Measurements from ENCODE around the gene KCNN2. TPM values are rescaled to one million over a fixed set of nuclear protein-coding genes. Genes with fewer than 3 reads are reported as not detected.

KCNN2 gene
- total RNA-seq, 1 experiment from 2014 or later = 11.9 TPM

- Mint-ChIP-seq H3K4me3 (no peak overlapping the region), H3K36me3 (peaks cover 6% of the 10 kb centered on the region), H3K9me3 (peaks cover 20% of the 10 kb centered on the region), H3K27me3 (ENCODE audit: low read depth) (no peaks in the 10 kb centered on the region), H3K4me1 (no peaks in the 10 kb centered on the region), H3K27ac (no peak overlapping the region)
- TF ChIP-seq IRF1 (CRISPR knock-in tag; IDR thresholded peaks at IDR 0.05) (no peak), MXD4 (CRISPR knock-in tag; IDR thresholded peaks at IDR 0.05; ENCODE audit: borderline replicate concordance) (no peak), ZNF138 (CRISPR knock-in tag; conservative IDR thresholded peaks at IDR 0.05) (no peak), HMGA2 (CRISPR knock-in tag; IDR thresholded peaks at IDR 0.05) (no peak), ZNF263 (CRISPR knock-in tag; IDR thresholded peaks at IDR 0.05; ENCODE audit: low read depth) (no peak), ZSCAN18 (CRISPR knock-in tag; IDR thresholded peaks at IDR 0.05) (no peak), ZNF416 (CRISPR knock-in tag; IDR thresholded peaks at IDR 0.05) (no peak), ATF3 (CRISPR knock-in tag; conservative IDR thresholded peaks at IDR 0.05) (no peak), USF2 (CRISPR knock-in tag; IDR thresholded peaks at IDR 0.05) (no peak), ZNF219 (CRISPR knock-in tag; IDR thresholded peaks at IDR 0.05; ENCODE audit: borderline replicate concordance) (no peak), EMX1 (CRISPR knock-in tag; IDR thresholded peaks at IDR 0.05) (no peak), RORB (CRISPR knock-in tag; IDR thresholded peaks at IDR 0.05) (no peak), FOXK1 (CRISPR knock-in tag; IDR thresholded peaks at IDR 0.05) (no peak)
- TF ChIP-seq, protein P1, sequence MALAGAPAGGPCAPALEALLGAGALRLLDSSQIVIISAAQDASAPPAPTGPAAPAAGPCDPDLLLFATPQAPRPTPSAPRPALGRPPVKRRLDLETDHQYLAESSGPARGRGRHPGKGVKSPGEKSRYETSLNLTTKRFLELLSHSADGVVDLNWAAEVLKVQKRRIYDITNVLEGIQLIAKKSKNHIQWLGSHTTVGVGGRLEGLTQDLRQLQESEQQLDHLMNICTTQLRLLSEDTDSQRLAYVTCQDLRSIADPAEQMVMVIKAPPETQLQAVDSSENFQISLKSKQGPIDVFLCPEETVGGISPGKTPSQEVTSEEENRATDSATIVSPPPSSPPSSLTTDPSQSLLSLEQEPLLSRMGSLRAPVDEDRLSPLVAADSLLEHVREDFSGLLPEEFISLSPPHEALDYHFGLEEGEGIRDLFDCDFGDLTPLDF (CRISPR knock-in tag; IDR thresholded peaks at IDR 0.05) = no peak
- TF ChIP-seq, protein P2, sequence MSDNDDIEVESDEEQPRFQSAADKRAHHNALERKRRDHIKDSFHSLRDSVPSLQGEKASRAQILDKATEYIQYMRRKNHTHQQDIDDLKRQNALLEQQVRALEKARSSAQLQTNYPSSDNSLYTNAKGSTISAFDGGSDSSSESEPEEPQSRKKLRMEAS (CRISPR knock-in tag; IDR thresholded peaks at IDR 0.05) = no peak
- TF ChIP-seq, protein P3, sequence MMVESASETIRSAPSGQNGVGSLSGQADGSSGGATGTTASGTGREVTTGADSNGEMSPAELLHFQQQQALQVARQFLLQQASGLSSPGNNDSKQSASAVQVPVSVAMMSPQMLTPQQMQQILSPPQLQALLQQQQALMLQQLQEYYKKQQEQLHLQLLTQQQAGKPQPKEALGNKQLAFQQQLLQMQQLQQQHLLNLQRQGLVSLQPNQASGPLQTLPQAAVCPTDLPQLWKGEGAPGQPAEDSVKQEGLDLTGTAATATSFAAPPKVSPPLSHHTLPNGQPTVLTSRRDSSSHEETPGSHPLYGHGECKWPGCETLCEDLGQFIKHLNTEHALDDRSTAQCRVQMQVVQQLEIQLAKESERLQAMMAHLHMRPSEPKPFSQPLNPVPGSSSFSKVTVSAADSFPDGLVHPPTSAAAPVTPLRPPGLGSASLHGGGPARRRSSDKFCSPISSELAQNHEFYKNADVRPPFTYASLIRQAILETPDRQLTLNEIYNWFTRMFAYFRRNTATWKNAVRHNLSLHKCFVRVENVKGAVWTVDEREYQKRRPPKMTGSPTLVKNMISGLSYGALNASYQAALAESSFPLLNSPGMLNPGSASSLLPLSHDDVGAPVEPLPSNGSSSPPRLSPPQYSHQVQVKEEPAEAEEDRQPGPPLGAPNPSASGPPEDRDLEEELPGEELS (CRISPR knock-in tag; IDR thresholded peaks at IDR 0.05) = no peak
- TF ChIP-seq, protein P4, sequence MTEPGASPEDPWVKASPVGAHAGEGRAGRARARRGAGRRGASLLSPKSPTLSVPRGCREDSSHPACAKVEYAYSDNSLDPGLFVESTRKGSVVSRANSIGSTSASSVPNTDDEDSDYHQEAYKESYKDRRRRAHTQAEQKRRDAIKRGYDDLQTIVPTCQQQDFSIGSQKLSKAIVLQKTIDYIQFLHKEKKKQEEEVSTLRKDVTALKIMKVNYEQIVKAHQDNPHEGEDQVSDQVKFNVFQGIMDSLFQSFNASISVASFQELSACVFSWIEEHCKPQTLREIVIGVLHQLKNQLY (CRISPR knock-in tag; IDR thresholded peaks at IDR 0.05) = no peak
- TF ChIP-seq, protein P5, sequence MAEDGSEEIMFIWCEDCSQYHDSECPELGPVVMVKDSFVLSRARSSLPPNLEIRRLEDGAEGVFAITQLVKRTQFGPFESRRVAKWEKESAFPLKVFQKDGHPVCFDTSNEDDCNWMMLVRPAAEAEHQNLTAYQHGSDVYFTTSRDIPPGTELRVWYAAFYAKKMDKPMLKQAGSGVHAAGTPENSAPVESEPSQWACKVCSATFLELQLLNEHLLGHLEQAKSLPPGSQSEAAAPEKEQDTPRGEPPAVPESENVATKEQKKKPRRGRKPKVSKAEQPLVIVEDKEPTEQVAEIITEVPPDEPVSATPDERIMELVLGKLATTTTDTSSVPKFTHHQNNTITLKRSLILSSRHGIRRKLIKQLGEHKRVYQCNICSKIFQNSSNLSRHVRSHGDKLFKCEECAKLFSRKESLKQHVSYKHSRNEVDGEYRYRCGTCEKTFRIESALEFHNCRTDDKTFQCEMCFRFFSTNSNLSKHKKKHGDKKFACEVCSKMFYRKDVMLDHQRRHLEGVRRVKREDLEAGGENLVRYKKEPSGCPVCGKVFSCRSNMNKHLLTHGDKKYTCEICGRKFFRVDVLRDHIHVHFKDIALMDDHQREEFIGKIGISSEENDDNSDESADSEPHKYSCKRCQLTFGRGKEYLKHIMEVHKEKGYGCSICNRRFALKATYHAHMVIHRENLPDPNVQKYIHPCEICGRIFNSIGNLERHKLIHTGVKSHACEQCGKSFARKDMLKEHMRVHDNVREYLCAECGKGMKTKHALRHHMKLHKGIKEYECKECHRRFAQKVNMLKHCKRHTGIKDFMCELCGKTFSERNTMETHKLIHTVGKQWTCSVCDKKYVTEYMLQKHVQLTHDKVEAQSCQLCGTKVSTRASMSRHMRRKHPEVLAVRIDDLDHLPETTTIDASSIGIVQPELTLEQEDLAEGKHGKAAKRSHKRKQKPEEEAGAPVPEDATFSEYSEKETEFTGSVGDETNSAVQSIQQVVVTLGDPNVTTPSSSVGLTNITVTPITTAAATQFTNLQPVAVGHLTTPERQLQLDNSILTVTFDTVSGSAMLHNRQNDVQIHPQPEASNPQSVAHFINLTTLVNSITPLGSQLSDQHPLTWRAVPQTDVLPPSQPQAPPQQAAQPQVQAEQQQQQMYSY (CRISPR knock-in tag; IDR thresholded peaks at IDR 0.05) = no peak
- ChIA-PET CTCF (no interaction called here), POLR2A (no interaction called here)
- DNase-seq (ENCODE audit: low spot score) (no peak), ATAC-seq (no peak)
Measured at GRCh38 chr5:114327474-114327873, 34.4 kb upstream of the KCNN2 start.
